RCC 7860 (cell line): ENCODE data around the gene CSRNP2.
A peak's percentile ranks its signal among the peaks of the same experiment; 100 is the strongest.
"Not testable (repeated sequence)": the region's sequence is repeated elsewhere in the genome, so short reads cannot be mapped to it uniquely, and the experiment has no call there.

Experiments
- DNase-seq: peaks from one replicate; pipeline ENCODE4 v3.0.0-alpha.2; 2015; ENCODE audit warnings: low spot score
- FAIRE-seq: peaks from 2 replicates; lab custom pipeline; 2012; peaks lifted over from hg19 to GRCh38; lab: Jason Lieb, UNC

Gene CSRNP2

GRCh38 chr12:51033048-51033447, 50.3 kb downstream of the CSRNP2 start:
- DNase-seq = no peak
- FAIRE-seq = no peak

- no peak for DNase-seq
- FAIRE-seq = no peak
These were observed 54.6 kb downstream of the CSRNP2 start for GRCh38 chr12:51028813-51029150.

- DNase-seq (peak; percentile 15), FAIRE-seq (no peak)
These were observed 55.1 kb downstream of the CSRNP2 start for GRCh38 chr12:51028126-51028812.

GRCh38 chr12:51027342-51027835, 56.0 kb downstream of the CSRNP2 start:
- no peak for DNase-seq
- FAIRE-seq = no peak

- DNase-seq (peak; percentile 81), FAIRE-seq (no peak)
These were observed 57.4 kb downstream of the CSRNP2 start, which contains the start of gene SLC11A2 for GRCh38 chr12:51025836-51026638. SLC11A2 (minus strand) TSS chr12:51026384; CDS start chr12:51010728, 15,656 bp downstream.

- DNase-seq = no peak
- FAIRE-seq = no peak
These were observed 58.0 kb downstream of the CSRNP2 start for GRCh38 chr12:51025338-51025835.

- no peak for FAIRE-seq
- DNase-seq = no peak
These were observed 59.6 kb downstream of the CSRNP2 start for GRCh38 chr12:51023625-51024382.

- FAIRE-seq = no peak
These were observed 61.7 kb downstream of the CSRNP2 start for GRCh38 chr12:51021694-51022093.

GRCh38 chr12:51020448-51021182, 62.8 kb downstream of the CSRNP2 start:
- no peak for DNase-seq
- no peak for FAIRE-seq

More at GRCh38 chr12:51021694-51022093, 61.7 kb downstream of the CSRNP2 start:
- DNase-seq = no peak

- DNase-seq (no peak), FAIRE-seq (no peak)
These were observed 63.5 kb downstream of the CSRNP2 start for GRCh38 chr12:51019927-51020326.

- no peak for FAIRE-seq
- no peak for DNase-seq
These were observed 64.4 kb downstream of the CSRNP2 start for GRCh38 chr12:51018956-51019355.

GRCh38 chr12:51017452-51017851, 65.9 kb downstream of the CSRNP2 start:
- FAIRE-seq (no peak), DNase-seq (no peak)

GRCh38 chr12:51014467-51014866, 68.9 kb downstream of the CSRNP2 start:
- DNase-seq, FAIRE-seq: not testable (repeated sequence)

- DNase-seq (peak; percentile 59), FAIRE-seq (peak; percentile 76)
These were observed 70.0 kb downstream of the CSRNP2 start for GRCh38 chr12:51013441-51013840.

- FAIRE-seq (no peak), DNase-seq (no peak)
These were observed 70.7 kb downstream of the CSRNP2 start for GRCh38 chr12:51012570-51013236.

GRCh38 chr12:51011955-51012354, 71.4 kb downstream of the CSRNP2 start:
- peak; percentile 30 for FAIRE-seq
- DNase-seq = peak; percentile 41
